Astrocyte of the cerebellum (primary cell): ENCODE measurements around the gene XK.

ENCODE experiments used
- DNase-seq: peaks from one replicate; pipeline ENCODE4 v3.0.0-alpha.2; 2011; ENCODE audit warnings: low read depth
- H3K4me3 ChIP-seq: 2 replicates; pipeline ENCODE4 v1.5.1; 2011; ENCODE audit warnings: mild to moderate bottlenecking, low read depth, low read length, moderate library complexity
- CTCF ChIP-seq: IDR thresholded peaks from 2 replicates; pipeline ENCODE4 v1.5.1; 2012; ENCODE audit warnings: low read length, low read depth, moderate library complexity, mild to moderate bottlenecking; ENCODE audit errors: missing control alignments
- in situ Hi-C: cut with HindIII; loops from 2 replicates; pipeline ENCODE4 v1.10.0; 2017; ENCODE audit warnings: low sequenced_read_pairs

XK gene

GRCh38 chrX:37746218-37746941, 60.8 kb downstream of the XK start:
- no peak for DNase-seq
- in situ Hi-C loops = no loop called here
- H3K4me3 ChIP-seq = no peak overlapping the region
- TF ChIP-seq CTCF = no peak

GRCh38 chrX:37746951-37747350, 61.4 kb downstream of the XK start:
- in situ Hi-C loops = no loop called here
- TF ChIP-seq CTCF = no peak
- no peak overlapping the region for H3K4me3 ChIP-seq
- no peak for DNase-seq

DNA sequence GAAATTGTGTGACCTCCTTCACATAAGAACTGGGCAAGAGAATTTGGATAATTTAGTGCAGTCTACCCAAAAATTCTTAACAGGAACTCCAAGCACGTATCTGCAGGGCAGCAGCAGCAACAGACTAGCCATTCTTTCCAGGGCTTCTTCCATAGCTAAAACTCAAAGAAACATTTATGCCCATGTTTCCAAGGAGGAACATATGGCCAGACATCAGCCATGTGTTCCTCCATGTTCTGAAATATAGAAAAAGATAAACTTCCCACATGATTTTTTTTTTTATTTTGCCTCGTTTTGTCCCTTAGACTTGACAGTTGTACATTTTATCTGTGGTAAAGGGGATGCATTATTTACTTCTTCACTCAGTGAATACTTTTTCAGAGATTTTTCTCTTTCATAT, 66.7 kb downstream of the XK start:
- H3K4me3 ChIP-seq = no peak overlapping the region
- no peak for TF ChIP-seq CTCF
- no peak for DNase-seq
- in situ Hi-C loops = no loop called here

DNA sequence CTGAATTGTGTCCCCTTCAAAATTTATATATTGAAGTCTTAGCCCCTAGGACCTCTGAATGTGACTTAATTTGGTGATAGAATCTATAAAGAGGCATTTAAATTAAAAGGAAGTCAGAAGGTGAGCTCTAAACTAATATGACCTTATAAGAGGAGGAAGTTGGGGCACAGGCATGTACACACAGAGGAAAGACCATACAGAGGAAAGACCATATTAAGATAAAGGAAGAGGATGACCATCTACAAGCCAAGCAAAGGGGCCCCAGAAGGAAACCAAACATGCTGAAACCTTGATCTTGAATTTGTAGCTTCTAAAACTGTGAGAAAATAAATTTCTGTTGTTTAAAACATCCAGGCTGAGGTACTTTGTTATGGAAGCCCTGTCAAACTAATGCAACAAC, 67.3 kb downstream of the XK start:
- no peak for DNase-seq
- in situ Hi-C loops = no loop called here
- no peak overlapping the region for H3K4me3 ChIP-seq
- TF ChIP-seq CTCF = no peak

- in situ Hi-C loops = no loop called here
- TF ChIP-seq CTCF = no peak
- no peak for DNase-seq
Observed at GRCh38 chrX:37753384-37753783, 67.8 kb downstream of the XK start.

GRCh38 chrX:37754516-37754915, 68.9 kb downstream of the XK start:
- in situ Hi-C loops = no loop called here
- TF ChIP-seq CTCF = no peak
- DNase-seq = no peak
- no peak overlapping the region for H3K4me3 ChIP-seq

More at GRCh38 chrX:37753384-37753783, 67.8 kb downstream of the XK start:
- no peak overlapping the region for H3K4me3 ChIP-seq

DNA sequence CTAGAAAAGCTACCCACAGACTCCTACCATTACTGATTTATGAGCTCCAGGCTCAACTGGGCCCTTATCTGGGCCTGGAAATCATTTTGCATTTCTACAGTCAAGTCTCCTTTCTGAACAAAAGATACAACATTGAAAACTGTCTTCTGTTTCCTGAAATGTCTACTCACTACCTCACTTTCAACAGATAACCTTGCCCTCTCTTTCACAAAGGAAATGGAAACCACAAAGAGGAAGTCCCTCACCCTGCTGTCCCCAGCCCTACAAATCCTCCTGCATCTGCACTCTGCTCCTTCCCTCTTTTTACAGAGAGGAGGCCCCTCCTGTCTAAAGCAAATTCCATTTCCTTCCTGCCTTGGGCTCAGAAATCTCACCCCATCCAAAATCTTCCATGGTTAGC, 69.4 kb downstream of the XK start:
- TF ChIP-seq CTCF = no peak
- no peak overlapping the region for H3K4me3 ChIP-seq
- no peak for DNase-seq
- in situ Hi-C loops = no loop called here
